Measurements from ENCODE around the gene LRRC27. TPM values are rescaled to one million over a fixed set of nuclear protein-coding genes. Genes with fewer than 3 reads are reported as not detected.

LRRC27 gene
- total and polyA plus RNA-seq, 2 of the 4 experiments (the other 2 are of a cell fraction), result 3.8 to 5.3 TPM

DNA sequence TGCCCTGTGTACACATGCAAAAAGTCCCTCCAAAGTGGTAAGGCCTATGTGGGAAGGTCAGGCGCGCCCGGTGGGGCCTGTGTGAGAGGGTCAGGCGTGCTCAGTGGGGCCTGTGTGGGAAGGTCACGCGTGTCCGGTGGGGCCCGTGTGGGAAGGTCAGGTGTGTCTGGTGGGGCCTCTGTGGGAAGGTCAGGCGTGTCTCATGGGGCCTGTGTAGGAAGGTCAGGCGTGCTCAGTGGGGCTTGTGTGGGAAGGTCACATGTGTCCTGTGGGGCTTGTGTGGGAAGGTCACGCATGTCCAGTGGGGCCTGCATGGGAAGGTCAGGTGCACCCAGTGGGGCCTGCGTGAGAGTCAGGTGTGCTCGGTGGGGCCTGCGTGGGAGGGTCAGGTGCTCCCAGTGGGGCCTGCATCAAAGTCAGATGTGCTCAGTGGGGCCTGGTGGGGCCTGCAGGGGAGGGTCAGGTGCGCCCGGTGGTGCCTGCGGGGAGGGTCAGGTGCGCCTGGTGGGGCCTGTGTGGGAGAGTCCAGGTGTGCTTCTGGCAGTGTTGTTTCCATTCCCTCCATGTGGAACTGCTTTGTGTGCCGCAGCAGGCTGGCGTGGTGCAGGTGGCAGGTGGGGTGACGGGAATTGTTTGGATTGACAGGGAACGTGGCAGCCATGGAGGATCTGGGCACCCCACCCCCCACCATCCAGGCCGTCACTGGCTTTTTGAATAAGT is 15.4 kb downstream of the LRRC27 start:
- H3K4me1 ChIP-seq (ENCODE audit: control insufficient read depth, insufficient read depth, low read length), result no peaks in the 10 kb centered on the region
- H3K79me1 ChIP-seq (ENCODE audit: low read depth in 1 of 2, low read length in 2 of 2), result no peaks in the 10 kb centered on the region
- intact Hi-C loops (cut with micrococcal nuclease) (no loop called here), in situ Hi-C loops (cut with MboI; ENCODE audit: low sequenced_read_pairs) (loop anchor here (5.0 kb wide), 1 partner anchor 125 kb away; no protein-coding TSS in a partner anchor), dilution Hi-C loops (cut with HindIII; ENCODE audit: low sequenced_read_pairs, unreplicated experiment) (loop anchor here (25.0 kb wide), 1 partner anchor 110 kb away; no protein-coding TSS in a partner anchor)
- ChIA-PET CTCF (no interaction called here), POLR2A (ENCODE audit: unreplicated experiment) (no interaction called here)
- no peaks in the 10 kb centered on the region for H3K9me3 ChIP-seq (ENCODE audit: control insufficient read depth, insufficient read depth, low read length)
- no peak overlapping the region for H3K14ac ChIP-seq (replicated peaks; ENCODE audit: low read depth, low read length)
- no peak overlapping the region for H2AK9ac ChIP-seq (replicated peaks; ENCODE audit: low read depth, low read length, poor library complexity)
- peaks cover 16% of the 10 kb centered on the region for H3K36me3 ChIP-seq (ENCODE audit: control insufficient read depth, insufficient read depth, low read length)
- no peak overlapping the region for H3K4me2 ChIP-seq (ENCODE audit: low read depth, low read length)
- H2AK5ac ChIP-seq (ENCODE audit: low read depth, low read length), result no peak overlapping the region
- no peak overlapping the region for H2BK5ac ChIP-seq (ENCODE audit: low read depth, low read length, poor library complexity, severe bottlenecking)
- H3K23ac ChIP-seq (ENCODE audit: low read depth, low read length), result no peak overlapping the region
- BruUV-seq (replicated peaks), result no TSS peak
- H3K56ac ChIP-seq (ENCODE audit: extremely low read depth, insufficient read depth, low read length), result no peak overlapping the region
- no peak overlapping the region for H3K27ac ChIP-seq (ENCODE audit: insufficient read depth, low read length)
- no peak overlapping the region for H4K5ac ChIP-seq (ENCODE audit: low read depth, low read length)
- no peak for DNase-seq
- H2BK20ac ChIP-seq (ENCODE audit: low read depth, low read length), result no peak overlapping the region
- no peaks in the 10 kb centered on the region for H3K27me3 ChIP-seq (ENCODE audit: control insufficient read depth, insufficient read depth, low read length)
- no peak overlapping the region for H3K18ac ChIP-seq (ENCODE audit: low read depth, low read length)
- no peak overlapping the region for H3K4ac ChIP-seq (ENCODE audit: low read depth, low read length)
- H3K4me3 ChIP-seq (ENCODE audit: insufficient read depth, low read depth, low read length), result no peak overlapping the region
- H3K9me1 ChIP-seq (ENCODE audit: insufficient read depth, low read length), result no peaks in the 10 kb centered on the region
- no peak overlapping the region for H2AFZ ChIP-seq (replicated peaks; ENCODE audit: low read length, poor library complexity)
- no peak overlapping the region for H3K9ac ChIP-seq (ENCODE audit: low read depth, low read length)
- no peak for ATAC-seq (ENCODE audit: low read depth)
- no peaks in the 10 kb centered on the region for H4K20me1 ChIP-seq (ENCODE audit: insufficient read depth, low read length)
- WGBS, 2 experiments (ENCODE audit: extremely low coverage in 2 of 2, insufficient read length in 1 of 2), result 92% methylated on average over 14 of the region's 23 CpGs; no CpG with 5 or more reads in 1 of the 2 experiments
- TF ChIP-seq CTCF (conservative IDR thresholded peaks at IDR 0.05; ENCODE audit: low read depth, low read length) (no peak), CHD1 (IDR thresholded peaks at IDR 0.05; ENCODE audit: low read depth, low read length) (no peak)
- H4K91ac ChIP-seq (ENCODE audit: insufficient read depth, low read depth, low read length), result no peak overlapping the region
- no peak overlapping the region for H2BK120ac ChIP-seq (ENCODE audit: low read depth, low read length)
- H4K8ac ChIP-seq (ENCODE audit: low read depth in 2 of 2, low read length in 2 of 2), result no peak overlapping the region
- H2BK15ac ChIP-seq (ENCODE audit: low read depth, low read length), result no peak overlapping the region
